ENCODE measurements around the gene MAT1A. TPM values are rescaled to one million over a fixed set of nuclear protein-coding genes. Genes with fewer than 3 reads are reported as not detected.

The MAT1A gene
- polyA plus RNA-seq, 1 experiment: not detected

- DNase-seq (ENCODE audit: low read depth): no peak
- TF ChIP-seq, protein P1, sequence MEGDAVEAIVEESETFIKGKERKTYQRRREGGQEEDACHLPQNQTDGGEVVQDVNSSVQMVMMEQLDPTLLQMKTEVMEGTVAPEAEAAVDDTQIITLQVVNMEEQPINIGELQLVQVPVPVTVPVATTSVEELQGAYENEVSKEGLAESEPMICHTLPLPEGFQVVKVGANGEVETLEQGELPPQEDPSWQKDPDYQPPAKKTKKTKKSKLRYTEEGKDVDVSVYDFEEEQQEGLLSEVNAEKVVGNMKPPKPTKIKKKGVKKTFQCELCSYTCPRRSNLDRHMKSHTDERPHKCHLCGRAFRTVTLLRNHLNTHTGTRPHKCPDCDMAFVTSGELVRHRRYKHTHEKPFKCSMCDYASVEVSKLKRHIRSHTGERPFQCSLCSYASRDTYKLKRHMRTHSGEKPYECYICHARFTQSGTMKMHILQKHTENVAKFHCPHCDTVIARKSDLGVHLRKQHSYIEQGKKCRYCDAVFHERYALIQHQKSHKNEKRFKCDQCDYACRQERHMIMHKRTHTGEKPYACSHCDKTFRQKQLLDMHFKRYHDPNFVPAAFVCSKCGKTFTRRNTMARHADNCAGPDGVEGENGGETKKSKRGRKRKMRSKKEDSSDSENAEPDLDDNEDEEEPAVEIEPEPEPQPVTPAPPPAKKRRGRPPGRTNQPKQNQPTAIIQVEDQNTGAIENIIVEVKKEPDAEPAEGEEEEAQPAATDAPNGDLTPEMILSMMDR (IDR thresholded peaks at IDR 0.05; ENCODE audit: insufficient read depth, low read depth, low read length): no peak
- Histone ChIP-seq H3K4me3 (ENCODE audit: low read depth, low read length) (no peak overlapping the region), H3K27me3 (ENCODE audit: control insufficient read depth, insufficient read depth, low read length) (no peaks in the 10 kb centered on the region; the same call in 1 of the 2 replicates), H3K36me3 (ENCODE audit: control insufficient read depth, insufficient read depth, low read length) (no peaks in the 10 kb centered on the region)
- POLR2A ChIA-PET: no interaction called here
- CTCF ChIA-PET: no interaction called here
Measured at GRCh38 chr10:80292607-80293239, 3.3 kb upstream of the MAT1A start.

GRCh38 chr10:80290474-80291220 is 1.2 kb upstream of the MAT1A start:
- Histone ChIP-seq H3K36me3 (ENCODE audit: control insufficient read depth, insufficient read depth, low read length) (no peaks in the 10 kb centered on the region), H3K27me3 (ENCODE audit: control insufficient read depth, insufficient read depth, low read length) (no peaks in the 10 kb centered on the region; the same call in 1 of the 2 replicates), H3K4me3 (ENCODE audit: low read depth, low read length) (no peak overlapping the region)
- DNase-seq (ENCODE audit: low read depth): no peak
- ChIA-PET POLR2A (no interaction called here), CTCF (no interaction called here)
- TF ChIP-seq, protein P1 (IDR thresholded peaks at IDR 0.05; ENCODE audit: insufficient read depth, low read depth, low read length): no peak

GRCh38 chr10:80288849-80289248 is 609 bp downstream of the MAT1A start:
- DNase-seq (ENCODE audit: low read depth): no peak
- H3K36me3 ChIP-seq (ENCODE audit: control insufficient read depth, insufficient read depth, low read length): no peaks in the 10 kb centered on the region
- TF ChIP-seq, protein P1 (IDR thresholded peaks at IDR 0.05; ENCODE audit: insufficient read depth, low read depth, low read length): no peak
- no peak overlapping the region for H3K4me3 ChIP-seq (ENCODE audit: low read depth, low read length)
- H3K27me3 ChIP-seq (ENCODE audit: control insufficient read depth, insufficient read depth, low read length): no peaks in the 10 kb centered on the region; the same call in 1 of the 2 replicates
- CTCF ChIA-PET: no interaction called here
- POLR2A ChIA-PET: no interaction called here

GRCh38 chr10:80284522-80284921 is 4.9 kb downstream of the MAT1A start:
- no peaks in the 10 kb centered on the region for H3K36me3 ChIP-seq (ENCODE audit: control insufficient read depth, insufficient read depth, low read length)
- TF ChIP-seq, protein P1 (IDR thresholded peaks at IDR 0.05; ENCODE audit: insufficient read depth, low read depth, low read length): no peak
- DNase-seq (ENCODE audit: low read depth): no peak
- no peak overlapping the region for H3K4me3 ChIP-seq (ENCODE audit: low read depth, low read length)
- ChIA-PET CTCF (no interaction called here), POLR2A (no interaction called here)
- no peaks in the 10 kb centered on the region for H3K27me3 ChIP-seq (ENCODE audit: control insufficient read depth, insufficient read depth, low read length)

DNA sequence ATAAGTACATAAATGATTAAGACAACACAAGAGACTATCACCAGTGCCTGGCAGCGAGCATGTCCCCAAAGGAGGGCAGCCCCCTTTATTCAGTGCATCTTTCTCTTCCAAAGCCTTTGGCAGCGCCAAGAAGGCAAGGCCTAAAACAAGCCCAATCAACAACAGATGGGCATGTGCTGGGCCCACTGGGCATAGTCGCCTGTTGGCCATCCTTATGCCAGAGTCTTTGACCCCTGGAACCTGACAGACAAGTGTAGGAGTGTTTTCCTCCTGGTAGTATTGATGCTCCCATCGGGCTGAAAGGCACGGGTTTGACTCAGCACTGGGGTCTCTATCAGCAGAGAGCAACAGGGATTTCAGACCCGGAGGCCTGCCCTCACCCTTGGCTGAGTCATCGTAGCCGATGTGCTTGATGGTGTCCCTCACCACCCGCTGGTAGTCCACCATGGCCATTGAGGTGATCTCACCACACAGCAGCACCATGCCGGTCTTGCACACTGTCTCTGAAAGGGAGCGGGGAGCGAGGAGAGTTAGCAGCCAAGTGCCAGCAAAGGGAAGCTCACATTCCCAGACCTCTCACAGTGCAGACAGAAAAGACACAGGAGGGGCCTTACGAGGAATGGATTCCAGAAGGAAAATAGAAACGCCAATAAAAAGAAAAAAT is 5.8 kb downstream of the MAT1A start:
- no peaks in the 10 kb centered on the region for H3K27me3 ChIP-seq (ENCODE audit: control insufficient read depth, insufficient read depth, low read length)
- no peaks in the 10 kb centered on the region for H3K36me3 ChIP-seq (ENCODE audit: control insufficient read depth, insufficient read depth, low read length)
- no peak for DNase-seq (ENCODE audit: low read depth)
- ChIA-PET CTCF (no interaction called here), POLR2A (no interaction called here)
- TF ChIP-seq, protein P1 (IDR thresholded peaks at IDR 0.05; ENCODE audit: insufficient read depth, low read depth, low read length): no peak
- H3K4me3 ChIP-seq (ENCODE audit: low read depth, low read length): no peak overlapping the region
